NCI-H2171 treated with DMSO at 0.1 percent for 48 hours (cell line): ENCODE results near the gene SLIT3.
A peak's percentile ranks its signal among the peaks of the same experiment; 100 is the strongest.

Source experiments
- DNase-seq: peaks from one replicate; lab custom pipeline; 2025; lab: John Stamatoyannopoulos, UW

The SLIT3 gene

DNA sequence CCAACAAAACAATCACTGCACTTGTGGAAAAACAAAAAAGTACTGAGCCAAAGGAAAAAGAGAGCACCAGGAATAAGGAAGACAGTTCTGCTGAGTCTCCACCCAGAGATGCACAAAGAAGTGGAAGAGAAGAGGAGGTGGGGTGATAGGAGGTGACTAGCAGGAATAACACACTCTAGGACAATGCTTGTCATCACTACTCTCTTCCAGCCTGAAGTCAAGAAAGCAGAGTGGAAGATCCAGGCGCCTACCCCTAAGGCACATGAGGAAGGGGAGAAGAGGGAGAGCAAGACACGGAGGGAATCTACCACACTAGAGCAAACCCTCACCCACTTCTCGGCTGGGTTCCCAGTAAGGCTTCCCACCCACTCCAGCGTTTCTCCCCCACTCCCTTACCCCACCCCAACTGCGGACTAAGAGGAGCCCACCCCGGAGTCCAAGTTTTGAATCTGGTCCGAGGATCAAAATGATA is 1.7 kb downstream of the SLIT3 start:
- no peak for DNase-seq

DNA sequence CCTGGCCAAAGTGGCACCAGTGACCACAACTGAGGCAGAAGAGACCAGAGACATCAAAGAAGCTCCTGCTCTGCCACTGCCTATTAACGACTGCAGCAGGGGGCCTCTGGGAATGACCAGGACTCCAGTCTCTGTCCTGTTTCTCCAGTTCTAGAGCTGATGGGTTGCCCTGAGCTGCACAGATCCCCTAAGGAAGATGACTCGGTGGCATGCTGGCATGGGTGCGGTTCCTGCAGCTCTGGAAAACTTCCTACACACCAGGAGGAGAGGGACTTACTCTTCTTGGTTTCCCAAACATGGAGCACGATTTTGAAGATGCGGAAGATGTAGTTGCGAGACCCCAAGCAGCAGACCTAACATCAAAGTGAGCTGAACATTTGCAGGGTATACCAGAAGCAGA is 2.7 kb downstream of the SLIT3 start:
- DNase-seq: no peak

DNA sequence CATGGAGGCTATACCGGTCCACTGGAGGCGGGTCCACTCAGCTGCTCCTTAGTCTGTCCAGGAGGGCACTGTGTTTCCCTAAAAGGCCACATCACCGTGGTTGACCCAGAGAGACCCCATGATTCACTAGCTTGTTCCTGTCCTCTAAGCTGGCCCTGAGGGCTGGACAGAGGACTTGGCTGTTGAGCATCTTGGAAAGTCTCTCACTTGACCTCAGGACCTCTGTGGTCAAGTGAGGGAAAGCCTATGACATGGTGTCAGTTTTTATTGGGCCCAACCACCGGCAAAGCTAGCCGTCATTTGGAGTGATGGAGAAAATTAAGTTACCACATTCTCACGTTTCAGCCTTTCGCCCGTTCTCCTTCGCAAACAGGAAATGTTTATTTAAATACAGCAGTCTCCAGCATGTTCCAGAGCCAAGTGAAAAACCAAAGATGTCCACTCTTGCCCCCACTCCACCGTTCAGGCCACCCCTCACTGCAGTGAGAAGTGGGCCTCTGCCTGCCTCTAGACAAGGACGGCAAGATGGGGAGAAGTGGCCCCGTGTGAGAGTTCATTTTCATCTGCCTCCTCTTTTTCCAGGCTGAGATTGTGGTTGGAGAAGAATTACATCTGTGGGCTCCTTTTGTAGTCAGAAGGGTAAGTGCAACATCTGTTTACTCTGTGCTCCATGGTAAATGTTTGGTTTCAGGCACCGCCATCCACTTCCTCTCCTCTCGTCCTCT is 4.4 kb downstream of the SLIT3 start:
- no peak for DNase-seq

DNA sequence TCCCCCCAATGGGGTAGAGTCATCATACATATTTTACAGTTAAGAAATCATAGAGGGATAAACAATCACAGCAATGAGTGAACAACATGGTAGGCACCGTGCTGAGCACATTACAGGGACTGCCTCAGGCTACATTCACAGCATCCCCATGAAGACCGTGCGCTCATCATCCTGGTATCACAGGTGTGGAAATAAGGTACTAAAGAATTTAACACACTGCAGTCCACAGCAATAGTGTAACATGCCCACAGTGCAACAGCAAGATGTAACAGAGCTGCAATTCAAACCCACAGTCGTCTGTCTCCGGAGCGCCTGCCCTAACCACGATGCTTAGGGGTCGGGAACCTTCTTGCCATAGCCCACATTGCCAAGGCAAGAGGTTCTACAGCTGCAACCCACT is 5.6 kb downstream of the SLIT3 start:
- no peak for DNase-seq

DNA sequence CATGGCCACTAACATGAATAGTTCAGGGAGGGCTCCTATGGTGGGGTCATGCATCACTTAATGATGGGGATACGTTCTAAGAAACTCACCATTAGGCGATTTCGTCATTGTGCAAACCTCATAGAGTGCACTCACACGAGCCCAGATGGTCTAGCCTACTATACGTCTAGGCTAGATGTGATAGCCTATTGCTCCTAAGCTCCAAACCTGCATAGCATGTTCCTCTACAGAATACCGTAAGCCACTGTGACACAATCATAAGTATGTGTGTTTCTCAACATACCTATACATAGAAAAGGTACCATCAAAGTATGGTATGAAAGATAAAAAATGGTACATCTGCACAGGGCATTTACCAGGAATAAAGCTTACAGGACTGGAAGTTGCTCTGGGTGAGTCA is 6.3 kb downstream of the SLIT3 start:
- DNase-seq: no peak

DNA sequence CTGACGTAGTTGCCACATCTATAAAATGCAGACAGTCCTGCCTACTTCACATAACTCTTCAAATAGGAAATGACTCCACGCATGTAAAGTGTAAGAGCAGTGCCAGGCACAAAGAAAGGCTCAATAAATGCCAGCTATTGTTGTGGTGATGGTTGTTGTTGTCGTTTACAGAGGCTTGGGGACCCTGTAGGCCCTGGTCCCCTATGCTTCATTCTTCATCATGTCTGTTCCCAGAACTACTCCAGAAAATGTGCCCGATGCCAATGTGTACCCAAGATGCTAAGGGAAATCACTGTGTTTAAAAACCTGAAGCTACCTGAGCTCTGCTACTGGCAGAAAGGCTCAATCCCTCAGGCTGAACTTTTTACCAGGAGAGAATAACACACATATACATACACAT is 9.1 kb downstream of the SLIT3 start:
- no peak for DNase-seq

DNA sequence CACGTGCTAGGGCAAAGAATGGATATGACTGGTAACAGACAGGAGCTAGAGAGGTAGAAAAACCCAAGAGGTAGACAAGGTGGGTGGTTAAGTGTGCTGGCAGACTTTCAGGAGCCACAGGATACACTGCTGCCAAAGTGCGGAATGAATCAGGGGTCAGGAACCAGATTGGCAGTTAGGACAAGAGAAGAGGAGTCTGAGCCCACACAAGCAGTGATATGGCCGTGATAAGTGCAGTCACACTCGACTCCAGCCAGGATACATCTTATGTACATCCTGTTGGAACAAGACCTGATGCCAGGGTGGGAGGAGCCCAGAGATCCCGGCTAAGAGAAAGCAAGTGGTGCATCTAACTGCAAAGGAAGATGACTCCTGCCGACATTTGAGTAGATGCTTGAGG is 10.0 kb downstream of the SLIT3 start:
- DNase-seq: no peak

DNA sequence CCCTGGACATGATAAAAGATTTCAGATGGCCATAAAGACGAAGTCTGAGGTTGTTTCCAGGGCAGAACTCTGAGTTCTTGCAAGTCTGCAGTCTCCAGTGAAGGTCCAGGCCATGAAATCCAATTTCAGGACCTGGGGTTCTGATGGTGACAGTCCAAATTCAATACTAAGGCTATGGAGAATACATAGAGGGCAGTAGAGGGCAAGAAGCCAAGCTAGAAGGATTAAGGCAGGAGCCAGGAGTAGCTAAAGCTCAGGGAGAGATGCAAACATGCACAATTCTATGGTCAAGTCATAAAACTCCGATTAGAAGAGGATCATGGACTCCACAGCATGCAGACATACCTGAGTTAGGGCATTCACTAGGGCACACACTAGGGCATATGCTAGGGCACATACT is 11.4 kb downstream of the SLIT3 start:
- no peak for DNase-seq

DNA sequence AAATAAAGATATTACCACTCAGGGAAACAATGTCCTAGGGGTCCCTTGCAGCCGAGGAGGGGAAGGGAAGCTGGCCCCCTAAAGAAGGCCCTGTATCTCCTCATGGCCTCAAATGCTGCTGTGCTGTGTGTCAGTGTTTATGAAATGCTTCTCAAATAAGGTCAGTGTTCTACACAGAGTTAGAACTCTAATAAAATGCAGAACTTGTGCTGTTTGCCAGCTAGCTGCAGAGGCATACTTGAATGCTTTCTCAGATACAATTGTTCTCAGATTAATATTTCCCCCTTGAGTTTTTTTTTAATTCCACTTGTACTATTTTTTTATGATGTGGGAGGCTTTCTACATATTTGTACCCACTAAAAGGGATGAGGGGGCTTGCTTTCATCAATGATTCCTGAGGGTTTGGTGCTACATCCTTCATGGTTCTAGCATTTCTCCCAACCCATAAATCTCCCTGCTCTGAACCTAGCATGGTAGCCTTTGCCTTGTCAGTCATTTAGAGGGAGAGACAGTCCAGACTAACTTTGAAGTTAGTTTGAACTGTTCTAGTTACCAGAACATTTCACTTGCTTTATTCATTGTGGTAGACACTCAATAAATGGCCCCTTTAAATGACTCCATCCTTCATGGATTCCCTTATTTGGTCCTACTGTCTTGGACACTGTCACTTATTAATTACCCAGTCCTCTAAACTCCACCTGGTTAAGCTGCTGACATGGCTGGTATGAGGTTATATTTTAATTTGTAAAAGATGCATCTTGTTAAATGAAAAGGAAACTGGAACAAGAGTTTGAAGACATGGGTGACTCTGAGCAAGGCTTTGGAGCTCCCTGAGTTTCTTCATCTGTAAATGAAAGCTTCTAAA is 12.6 kb downstream of the SLIT3 start:
- no peak for DNase-seq

DNA sequence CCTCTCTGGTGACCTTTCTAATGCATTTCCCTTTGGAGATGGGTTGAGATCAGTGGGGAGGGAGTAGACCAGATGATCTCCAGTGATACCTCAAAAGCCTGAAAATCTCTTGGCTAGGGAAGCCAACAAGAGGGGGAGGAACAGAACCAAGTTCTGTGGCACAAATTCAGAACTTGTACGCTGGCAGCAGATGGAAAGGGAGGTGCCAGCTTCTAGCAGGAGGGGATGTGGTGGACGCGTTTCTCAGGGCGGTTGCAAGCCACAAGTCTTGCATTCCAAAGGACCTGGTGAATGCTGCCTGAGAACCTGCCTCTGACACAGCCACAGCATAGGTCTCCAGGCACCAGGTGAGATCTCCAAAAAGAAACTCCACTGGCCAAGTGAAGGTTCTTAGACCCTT is 13.4 kb downstream of the SLIT3 start:
- DNase-seq: no peak

DNA sequence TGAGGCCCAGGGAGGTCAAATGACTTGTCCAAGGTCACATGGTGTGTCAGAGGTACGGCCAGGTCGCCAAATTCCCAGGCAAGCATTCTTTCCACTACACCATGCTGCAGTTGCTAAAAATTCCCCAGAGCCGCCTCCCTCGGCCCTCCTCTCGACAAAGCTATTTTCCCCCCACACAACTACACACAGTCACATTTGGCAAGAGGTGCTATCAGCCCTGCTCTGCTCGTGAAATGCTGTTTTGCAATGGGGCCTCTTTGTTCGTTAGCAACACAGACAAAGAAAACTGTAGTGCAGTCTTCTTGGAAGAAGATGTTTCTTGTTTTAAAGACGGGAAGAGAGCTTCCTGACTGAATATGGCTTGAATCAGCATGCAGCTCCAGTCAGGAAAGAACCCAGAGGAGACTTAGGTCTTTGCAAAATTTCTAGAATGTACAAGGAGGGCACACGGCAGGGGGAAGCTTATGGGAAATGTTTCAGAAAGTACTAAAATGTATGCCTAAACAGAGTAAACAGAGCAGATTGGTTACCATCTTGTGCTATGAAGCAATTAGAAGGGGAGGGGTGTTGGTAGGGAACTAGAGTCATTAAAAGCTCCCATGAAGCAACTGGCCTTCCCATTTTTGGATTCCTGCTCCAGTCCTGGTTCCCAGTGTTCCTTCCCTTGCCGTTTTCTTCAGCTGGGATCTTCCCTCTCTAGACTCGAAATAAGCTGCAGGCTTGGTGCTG is 14.2 kb downstream of the SLIT3 start:
- DNase-seq: peak; percentile 60

DNA sequence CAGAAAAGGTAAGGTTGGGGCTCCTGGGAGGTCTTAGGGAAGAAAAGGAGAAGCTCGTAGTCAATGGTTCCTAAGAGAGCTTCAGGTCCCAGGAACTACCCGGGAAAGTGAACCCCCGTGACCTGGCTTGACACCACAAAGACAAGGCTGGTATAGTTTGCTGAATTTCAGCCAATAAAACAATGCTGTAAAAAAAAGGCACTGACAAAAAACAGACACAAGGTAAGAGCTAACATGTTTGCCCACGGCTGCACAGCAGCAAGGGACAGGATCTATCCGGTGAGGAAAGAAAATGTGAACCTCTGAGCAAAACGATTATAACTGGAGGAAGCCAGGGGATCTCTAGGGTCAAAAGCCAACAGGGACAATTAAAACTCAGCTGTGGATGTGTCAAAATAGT is 17.1 kb downstream of the SLIT3 start:
- no peak for DNase-seq

DNA sequence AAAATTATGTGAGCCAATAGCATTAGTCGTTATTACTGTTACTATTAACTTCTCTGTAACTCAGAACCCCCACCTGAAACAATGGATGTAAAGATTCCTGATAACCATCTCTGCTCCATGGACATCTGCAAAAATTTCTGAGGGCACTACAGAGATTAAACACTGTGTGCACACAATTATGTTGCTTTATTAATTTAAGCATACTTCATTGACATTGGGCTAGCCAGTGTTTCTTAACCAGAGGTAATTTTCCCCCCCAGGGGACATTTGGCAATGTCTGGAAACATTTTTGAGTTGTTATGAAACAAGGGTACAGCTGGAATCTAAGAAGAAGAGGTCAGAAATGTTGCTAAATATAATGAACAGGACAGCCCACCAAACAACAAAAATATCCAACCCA is 19.3 kb downstream of the SLIT3 start:
- no peak for DNase-seq

DNA sequence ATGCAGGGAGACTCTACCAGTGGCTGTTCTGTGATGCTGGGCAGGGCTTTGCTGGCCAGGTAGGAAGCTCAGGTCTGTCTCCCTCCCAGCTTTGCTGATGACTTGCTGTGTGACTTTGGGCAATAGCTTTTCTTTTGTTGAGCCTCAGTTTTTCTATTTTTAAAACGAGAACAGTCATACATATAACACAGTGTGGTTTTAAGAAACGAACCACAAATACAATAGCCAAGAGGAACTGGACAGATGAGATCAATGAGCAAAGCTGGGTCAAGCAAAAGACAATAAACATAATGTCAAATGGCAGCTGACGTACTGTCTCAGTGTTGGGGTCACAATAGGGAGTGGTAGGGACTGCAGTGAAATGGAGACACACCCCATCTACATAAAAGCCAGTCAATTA is 20.2 kb downstream of the SLIT3 start:
- DNase-seq: no peak

DNA sequence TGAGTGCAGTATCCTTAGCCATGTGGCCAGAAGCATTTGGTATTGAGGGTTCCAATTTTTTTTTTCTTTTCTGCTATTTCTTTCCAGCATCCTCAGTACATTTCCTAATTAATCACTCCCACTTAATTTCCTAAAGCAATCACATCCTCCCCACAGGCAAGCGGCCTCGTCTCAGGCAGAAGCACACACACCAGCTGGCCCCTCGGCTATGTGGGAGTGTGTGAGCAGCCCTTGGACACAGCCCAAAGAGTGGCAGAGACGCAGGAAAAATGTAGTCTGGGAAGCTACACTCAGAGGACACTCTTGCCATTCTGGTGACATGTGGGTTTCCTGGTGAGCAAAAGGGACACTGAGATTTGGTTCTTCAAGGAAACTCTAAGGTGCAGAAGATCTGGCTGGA is 20.7 kb downstream of the SLIT3 start:
- DNase-seq: peak; percentile 65

DNA sequence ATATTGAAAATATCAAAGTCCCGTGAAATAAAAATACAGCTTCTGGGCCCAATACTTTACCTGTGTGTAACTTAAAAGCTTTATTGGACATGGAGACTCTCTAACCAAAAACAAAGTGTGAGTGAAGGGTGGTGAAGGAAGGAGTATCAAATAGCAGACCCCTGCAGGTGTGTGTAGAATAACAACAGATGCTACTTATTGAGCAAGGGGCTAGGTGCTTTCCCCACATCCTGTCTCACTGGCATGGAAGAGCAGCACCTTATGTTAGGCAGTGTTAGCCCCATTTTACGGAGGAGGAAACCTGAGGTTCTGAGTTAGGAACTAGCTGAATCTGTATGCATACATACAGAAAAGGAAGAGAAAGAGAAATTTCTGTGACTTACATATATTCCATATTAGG is 21.8 kb downstream of the SLIT3 start:
- peak; percentile 88 for DNase-seq

DNA sequence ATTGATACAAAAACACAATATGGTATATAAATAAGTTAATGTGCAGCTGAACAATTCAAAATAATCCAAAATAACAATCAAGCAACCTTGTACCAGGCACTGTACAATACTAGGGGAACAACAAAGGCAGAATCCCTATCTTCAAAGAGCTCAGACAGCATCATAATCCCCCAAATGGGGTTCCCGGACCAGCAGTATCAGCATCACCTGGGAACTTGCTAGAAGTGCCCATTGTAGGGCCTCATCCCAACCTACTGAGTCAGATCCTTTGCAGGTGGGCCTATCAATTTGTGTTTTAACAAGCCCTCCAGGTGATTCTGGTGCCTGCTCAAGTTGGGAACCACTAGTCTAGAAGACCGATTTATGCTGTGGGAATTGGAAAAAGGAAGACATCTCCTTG is 27.1 kb downstream of the SLIT3 start:
- DNase-seq: no peak

DNA sequence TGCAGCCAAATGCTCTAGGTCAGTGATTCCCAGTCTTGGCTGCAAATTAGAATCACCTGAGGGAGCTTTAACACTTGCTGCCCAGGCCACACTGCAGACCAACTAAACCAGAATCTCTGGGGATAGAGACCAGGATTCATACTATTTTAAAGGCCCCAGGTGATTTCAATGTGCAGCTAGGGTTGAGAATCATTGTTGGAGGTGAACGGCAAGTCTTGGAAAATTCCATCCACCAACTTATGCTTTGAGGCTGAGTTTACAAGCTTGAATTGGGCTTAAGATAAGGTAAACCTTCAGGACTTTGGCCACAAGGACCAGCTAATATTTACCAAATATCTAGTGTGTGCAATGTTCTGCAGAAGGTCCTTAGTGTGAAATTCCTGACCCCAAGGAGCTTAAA is 27.5 kb downstream of the SLIT3 start:
- no peak for DNase-seq

DNA sequence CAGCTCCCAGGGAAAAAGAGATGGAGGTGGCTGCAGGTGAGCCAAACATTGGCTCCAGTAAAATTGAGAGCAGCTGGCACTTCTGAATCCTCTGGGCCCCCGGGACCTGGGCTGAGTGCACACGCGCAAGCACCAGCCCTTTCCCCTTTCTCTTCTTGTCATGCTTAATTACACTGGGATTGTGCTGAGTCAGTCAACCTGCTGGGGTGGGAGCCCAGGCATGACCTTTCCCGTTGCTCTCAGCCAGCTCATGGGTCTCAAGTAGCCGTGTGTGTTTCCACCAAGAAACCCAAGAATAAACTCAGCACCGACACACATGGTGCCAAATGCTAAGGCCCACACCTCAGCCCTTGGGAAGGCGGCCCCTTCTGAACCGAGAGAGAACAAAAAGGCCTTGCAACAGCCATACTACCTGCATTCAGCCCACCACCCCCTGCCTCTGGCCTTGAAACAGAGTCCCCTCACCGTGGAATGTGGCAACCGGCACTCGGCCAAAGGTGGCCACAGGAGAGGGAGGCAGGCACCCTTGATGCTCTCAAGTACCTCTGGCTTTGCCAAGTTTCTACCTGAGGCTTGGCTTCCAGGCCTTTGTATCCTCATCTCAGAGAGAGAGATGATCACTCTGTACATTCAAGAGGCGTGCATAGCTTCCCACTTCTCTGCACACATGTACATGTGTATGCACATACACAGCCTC is 28.1 kb downstream of the SLIT3 start:
- DNase-seq: peak; percentile 88

DNA sequence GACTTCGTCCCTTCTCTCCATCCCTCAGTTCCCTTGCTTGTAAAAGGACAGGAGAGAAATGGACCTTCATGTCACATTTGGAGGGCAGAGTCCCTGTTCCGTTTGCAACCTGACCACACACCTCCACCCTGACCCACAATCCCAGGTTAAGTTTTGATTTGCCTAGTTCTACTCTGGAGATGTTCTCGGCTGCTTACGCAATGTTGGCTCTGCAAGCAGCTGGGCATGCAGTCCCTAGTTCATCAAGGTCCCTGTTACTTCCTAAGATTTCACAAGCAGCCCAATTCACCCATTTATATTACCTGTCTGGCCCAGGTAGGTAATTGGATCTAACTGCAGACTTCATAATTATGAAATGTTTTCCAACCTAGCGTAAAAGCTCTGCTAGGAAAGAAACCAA is 28.8 kb downstream of the SLIT3 start:
- DNase-seq: peak; percentile 27

DNA sequence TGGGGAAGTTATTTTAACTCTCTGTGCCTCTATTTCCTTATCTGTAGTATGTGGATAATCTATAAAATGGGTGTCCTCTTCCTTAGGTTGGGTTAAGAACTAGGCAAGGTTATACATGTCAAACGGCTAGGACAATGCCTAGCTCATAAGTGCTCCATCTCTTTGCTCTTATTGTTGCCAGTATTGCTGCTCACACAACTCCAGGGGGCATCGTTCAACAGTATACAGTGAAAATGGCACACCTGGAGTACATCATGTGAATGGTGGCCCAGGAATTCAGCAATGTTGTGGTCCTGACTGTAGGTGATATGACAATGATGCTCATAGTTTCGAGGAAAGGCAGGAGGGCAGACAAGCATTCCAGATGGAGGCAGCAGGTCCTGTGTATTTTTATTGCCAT is 30.1 kb downstream of the SLIT3 start:
- DNase-seq: peak; percentile 11

DNA sequence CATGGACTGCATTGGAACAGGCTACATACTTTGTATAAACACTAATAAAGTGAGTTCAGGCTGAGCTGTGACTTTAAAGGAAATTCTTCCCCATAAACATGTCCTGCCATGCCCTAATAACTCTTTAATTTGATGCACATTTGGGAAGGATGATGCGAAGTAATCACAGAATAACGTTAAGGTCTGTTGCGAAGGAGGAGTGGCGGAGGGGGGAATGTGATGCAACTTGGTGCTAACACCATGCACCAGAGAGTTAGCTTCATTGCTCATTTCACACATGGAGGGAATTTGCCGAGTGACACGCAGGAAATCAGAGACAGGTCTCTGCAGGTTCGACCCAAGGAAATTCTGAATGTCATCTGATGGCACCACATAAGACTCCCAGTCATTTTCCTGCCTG is 32.9 kb downstream of the SLIT3 start:
- no peak for DNase-seq
